HG03095 (cell line): Measurements from ENCODE around the gene MS4A4E.
"Not testable (repeated sequence)": the region's sequence is repeated elsewhere in the genome, so short reads cannot be mapped to it uniquely, and the experiment has no call there.

Source experiments
- ATAC-seq: cut with Tn5 transposase; IDR thresholded peaks from one replicate; pipeline ENCODE4 v1.9.1; 2021; ENCODE audit warnings: moderate library complexity; ENCODE audit not compliant: unreplicated experiment

Gene MS4A4E

GRCh38 chr11:60242740-60243239 is at the start of gene MS4A4E:
Gene MS4A4E, minus strand, starts transcription at chr11:60243137. Its CDS starts 13,082 bp downstream, at chr11:60230055.
- no peak for ATAC-seq

GRCh38 chr11:60292145-60292544 is 49.2 kb upstream of the MS4A4E start:
- ATAC-seq, result no peak

GRCh38 chr11:60288531-60288930 is 45.6 kb upstream of the MS4A4E start:
- ATAC-seq, result no peak

DNA sequence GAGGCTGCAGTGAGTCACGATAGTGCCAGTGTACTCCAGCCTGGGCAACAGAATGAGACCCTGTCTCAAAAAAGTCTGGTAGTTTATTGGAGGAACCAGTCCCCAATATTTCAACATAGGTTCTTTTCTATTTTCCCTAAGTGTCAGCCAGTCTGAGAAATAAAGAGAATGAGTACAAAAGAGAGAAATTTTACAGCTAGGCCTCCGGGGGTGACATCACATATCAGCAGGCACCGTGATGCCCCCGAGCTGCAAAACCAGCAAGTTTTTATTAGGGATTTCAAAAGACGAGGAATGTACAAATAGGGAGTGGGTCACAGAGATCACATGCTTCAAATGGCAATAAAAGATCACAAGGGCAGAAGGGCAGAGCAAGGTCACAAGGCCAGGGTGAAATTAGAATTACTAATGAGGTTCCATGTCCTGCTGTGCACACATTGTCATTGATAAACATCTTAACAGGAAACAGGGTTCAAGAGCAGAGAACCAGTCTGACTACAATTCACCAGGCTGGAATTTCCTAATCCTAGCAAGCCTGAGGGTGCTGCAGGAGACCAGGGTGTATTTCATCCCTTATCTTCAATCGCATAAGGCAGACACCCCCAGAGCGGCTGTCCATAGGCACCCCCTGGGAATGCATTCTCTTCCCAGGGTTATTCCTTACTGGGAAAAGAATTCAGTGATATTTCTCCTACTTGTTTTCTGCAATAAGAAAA is 42.6 kb upstream of the MS4A4E start:
- ATAC-seq, result not testable (repeated sequence)

DNA sequence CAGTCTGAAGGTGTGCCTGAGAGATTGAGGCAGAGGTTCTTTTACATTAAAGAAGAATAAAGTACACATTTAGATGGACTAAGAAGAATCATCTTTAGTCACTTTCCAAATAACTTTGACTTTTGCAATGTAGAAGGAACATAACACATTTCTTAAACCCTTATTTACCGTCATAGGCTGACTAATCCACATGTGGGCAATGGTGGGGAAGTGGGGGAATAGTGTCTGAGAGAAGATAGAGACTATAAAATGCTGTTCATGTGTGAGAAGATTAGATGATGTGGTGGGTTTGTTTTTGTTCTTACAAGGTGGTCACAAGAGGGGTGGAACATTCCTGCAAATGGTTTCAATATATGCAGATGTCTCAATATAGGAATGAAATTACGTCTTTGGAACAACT is 39.3 kb upstream of the MS4A4E start:
- no peak for ATAC-seq

DNA sequence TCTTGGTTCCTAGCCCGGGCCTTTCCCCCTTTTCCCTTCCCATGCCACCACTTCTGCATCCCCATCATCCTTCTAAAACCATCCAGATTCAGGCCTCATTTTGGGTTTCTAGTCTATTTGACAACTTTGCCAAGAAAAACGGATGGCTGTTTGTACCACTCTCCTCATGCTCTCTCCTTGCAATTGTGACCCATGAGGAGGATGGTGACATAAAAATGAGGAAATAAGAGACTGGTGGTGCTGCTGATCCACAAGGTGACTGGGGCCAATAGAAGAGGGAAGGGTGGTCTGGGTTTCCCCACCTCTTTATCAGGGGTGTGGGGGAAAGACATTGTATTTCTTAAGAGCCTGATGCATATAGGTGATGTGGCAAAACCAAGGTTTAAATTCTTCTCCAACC is 38.5 kb upstream of the MS4A4E start:
- no peak for ATAC-seq

DNA sequence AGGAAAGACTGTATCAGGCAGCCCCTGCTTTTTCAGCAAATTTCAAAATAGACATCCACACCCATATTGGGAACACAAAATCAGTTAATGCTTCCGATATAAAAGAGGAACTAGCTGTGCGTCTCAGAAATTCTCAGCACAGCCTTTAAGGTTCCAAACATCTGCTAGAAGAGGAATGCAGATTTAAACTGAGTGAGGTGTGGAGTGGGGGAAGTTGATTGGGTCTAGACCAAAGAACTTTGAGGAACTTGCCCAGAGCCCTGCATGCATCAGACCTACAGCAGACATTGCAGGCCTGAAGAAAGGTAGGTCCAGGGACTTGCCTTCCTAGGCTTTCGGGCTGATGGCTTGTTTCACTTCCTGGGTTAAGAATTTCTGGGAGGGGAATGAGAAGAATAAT is 37.5 kb upstream of the MS4A4E start, which contains the start of gene MS4A4A:
TSS of gene MS4A4A (plus strand) at position 255 of the 400 bp plus-strand sequence. CDS start at position 265, 10 bp downstream.
- no peak for ATAC-seq

DNA sequence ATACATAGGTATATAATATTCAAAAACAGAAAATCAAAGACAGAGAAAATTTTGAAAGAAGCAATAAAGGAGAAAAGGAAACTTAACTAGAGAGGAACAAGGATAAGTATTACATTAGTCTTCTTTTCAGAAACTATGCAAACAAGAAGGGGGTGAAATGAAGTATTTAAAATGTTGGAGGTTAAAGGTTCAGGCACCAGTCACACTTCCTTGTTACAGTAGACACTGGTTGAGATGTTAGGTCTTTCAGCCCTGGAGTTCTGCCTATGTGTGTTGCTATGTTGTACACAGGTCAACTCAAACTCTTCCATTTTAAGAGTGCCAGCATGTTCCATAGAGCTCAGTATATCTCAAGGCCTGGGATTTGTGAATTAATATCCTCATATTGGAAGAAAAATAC is 31.5 kb upstream of the MS4A4E start:
- ATAC-seq, result no peak

GRCh38 chr11:60265373-60266214 is 22.7 kb upstream of the MS4A4E start:
- ATAC-seq, result no peak

GRCh38 chr11:60264644-60265043 is 21.7 kb upstream of the MS4A4E start:
- no peak for ATAC-seq

- no peak for ATAC-seq
Measured at GRCh38 chr11:60263402-60263801, 20.5 kb upstream of the MS4A4E start.

DNA sequence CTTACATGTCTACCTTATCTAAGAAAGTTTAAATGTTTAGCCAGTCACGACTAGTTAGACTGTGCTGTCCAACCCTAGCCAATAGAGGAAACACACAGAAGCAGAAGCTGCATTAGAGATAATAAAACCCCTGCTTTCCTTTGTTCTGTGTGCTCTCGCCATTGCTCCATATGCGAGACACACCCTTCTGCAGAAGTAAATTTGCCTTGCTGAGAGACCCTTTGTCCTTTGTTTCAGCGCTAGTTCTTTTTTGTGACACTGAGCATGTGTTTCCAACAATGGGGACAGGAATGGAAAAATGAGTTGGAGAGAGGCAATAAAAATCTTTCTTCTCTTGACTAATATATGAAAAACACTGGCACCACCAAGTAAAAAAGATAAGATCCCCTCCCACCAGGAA is 18.1 kb upstream of the MS4A4E start:
- no peak for ATAC-seq

GRCh38 chr11:60257956-60258722 is 15.2 kb upstream of the MS4A4E start:
- ATAC-seq, result no peak

DNA sequence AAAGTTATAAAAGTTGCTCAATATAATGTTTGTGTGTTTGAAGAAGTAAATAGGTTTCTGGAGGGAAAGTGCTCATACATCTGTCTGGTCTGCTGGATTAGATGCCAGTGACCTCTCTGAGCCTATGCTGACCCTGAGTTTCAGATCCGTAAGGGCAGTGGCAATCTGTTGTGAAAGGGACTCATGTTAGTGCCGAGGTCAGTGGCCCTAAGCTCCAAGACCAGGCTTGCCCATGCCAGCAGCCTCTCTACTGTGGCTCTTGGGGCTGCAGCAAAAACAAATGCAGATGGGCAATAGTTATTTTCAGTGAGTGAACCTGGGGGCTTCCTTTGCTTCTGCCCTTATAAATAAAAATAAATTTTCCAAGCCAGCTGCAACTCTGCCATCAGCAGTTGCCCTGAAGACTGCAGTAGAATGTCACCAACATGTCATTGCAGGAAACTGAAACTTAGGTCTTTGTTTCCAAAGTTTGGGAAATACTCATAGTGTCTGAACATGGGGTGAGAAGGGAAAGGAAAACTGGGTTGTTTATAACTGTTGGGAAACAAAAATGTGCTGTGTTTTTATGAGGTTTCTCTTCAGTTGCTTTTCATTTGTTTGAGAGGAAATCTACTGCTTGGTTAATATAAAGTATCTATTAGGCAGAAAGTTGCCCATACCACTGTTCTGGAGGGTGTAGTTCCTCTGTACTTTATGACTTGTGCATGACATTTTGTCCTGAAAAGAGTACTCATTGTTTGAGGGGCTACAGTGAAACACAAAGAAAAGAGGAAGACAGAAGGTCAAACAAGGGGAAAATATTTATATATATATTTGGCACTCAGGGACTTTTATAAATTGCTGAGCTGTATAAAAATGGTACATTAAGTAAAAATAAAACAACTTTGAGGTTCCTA is 9.5 kb upstream of the MS4A4E start:
- ATAC-seq, result no peak

DNA sequence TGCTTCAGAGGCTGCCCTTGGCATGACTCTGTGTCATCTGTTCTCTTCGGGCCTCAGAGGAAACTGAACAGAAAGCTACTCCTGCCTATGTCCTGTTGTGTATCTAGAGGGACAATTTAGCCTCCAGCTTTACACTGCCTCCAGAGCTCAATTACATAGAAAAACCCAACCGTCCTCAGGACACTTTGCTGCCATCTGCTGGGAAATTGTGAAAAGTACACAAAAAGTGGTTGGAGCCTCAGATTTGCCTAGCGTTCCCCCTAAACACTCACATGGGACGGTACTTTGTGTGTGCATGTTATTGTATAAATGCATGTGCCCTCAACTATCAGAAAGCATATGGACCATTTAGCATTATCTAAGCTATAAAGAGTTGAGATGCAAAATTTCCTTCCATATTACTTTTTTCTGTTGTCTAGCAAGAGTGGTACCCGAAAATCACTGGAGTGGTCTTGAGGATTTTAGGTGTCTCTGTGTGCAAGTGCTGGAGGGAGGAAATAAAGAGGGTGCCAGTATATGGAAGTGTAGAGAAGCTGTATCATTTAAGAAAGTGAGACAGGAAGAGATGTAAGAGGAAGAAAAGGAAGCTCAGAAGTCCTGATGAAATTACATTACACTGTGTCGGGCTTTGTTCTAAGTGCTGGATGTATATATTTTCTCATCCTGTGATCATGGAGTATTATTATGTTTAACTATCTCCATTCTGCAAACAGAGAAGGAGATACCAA is 8.7 kb upstream of the MS4A4E start:
- ATAC-seq, result no peak

DNA sequence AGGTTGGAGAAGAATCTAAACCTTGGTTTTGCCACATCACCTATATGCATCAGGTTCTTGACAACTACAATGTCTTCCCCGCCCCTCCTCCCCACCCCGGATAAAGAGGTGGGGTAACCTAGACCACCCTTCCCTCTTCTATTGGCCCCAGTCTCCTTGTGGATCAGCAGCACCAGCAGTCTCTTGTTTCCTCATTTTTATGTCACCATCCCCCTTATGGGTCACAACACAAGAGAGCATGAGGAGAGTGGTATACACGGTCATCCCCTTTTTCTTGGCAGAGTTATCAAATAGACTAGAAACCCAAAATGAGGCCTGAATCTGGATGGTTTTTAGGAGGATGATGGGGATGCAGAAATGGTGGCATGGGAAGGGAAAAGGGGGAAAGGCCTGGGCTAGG is 1.2 kb downstream of the MS4A4E start:
- no peak for ATAC-seq

DNA sequence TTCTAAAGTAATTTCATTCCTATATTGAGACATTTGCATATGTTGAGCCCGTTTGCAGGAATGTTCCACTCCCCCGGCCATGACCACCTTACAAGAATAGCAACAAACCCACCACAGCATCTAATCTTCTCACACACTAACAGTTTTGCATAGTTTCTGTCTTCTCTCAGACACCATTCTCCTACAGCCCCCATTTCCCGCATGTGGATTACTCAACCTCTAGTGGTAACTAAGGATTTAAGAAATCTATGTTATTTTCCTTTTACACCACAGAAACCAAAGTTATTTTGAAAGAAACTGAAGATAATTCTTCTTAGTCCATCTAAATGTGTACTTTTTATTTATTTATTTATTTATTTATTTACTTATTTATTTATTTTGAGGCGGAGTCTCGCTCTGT is 2.3 kb downstream of the MS4A4E start:
- no peak for ATAC-seq

GRCh38 chr11:60235321-60235720 is 7.6 kb downstream of the MS4A4E start:
- no peak for ATAC-seq

DNA sequence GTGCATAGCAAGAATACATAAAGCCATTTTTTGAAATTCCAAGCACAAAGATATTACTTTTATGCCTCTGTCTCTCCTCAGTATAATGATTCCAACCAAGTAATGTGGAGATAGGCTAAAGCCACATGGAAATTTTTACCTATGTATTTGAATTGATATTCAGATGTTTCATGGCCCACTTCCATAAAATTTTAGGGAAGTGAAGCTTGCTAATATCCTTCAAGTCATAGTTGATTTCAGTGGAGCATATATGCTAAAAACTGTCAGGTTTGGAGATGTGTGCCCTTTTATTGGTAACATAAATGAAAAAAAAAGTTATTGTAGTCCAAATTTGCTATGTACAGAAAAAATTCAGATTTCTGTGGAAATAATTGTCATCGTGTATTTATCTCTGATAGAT is 12.3 kb downstream of the MS4A4E start:
- no peak for ATAC-seq

DNA sequence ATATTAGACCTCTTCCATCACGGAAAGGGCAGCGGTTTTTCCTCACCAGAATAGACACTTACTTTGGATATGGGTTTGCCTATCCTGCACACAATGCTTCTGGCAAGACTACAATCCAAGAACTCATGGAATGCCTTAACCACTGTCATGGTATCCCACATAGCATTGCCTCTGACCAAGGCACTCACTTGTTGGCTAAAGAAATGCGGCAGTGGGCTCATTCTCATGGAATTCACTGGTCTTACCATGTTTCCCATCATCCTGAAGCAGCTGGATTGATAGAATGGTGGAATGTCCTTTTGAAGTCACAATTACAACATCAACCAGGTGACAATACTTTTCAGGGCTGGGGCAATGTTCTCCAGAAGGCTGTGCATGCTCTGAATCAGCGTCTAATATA is 20.8 kb downstream of the MS4A4E start:
- ATAC-seq, result no peak
